C4-2B (cell line): ENCODE measurements around the gene FHOD1.

Experiments used
- H3K27ac ChIP-seq: fragments of 450-650 bp; 2 replicates; pipeline ENCODE4 v1.5.1; 2017
- ZFX ChIP-seq: fragments of 450-650 bp; IDR thresholded peaks from 2 replicates; pipeline ENCODE4 v1.6.1; 2017
- TF ChIP-seq, protein P1 (sequence below): fragments of 450-650 bp; conservative IDR thresholded peaks from 2 replicates; pipeline ENCODE4 v1.5.1; 2017; ENCODE audit warnings: mild to moderate bottlenecking

Gene FHOD1

DNA sequence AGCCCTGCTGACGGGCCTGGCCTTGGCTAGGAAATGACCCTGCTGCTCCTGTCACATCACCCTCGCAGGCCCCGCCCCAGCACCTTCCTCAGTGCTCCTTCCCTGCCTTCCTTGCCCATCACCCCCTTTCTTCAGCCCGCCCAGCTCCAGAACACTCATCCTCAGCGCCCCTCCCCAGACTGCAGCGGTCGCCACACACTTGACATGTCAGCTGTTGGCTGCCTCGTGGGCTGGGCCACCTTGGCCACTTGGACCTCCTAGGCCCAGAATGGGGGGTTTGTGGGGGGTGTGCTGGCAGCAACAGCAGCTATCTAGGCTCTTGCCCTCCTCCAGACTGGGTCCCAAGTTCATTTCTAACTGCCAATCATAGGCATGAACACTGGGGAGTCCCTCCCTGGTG is 37.7 kb downstream of the FHOD1 start:
- H3K27ac ChIP-seq: no peak overlapping the region
- TF ChIP-seq, protein P1, sequence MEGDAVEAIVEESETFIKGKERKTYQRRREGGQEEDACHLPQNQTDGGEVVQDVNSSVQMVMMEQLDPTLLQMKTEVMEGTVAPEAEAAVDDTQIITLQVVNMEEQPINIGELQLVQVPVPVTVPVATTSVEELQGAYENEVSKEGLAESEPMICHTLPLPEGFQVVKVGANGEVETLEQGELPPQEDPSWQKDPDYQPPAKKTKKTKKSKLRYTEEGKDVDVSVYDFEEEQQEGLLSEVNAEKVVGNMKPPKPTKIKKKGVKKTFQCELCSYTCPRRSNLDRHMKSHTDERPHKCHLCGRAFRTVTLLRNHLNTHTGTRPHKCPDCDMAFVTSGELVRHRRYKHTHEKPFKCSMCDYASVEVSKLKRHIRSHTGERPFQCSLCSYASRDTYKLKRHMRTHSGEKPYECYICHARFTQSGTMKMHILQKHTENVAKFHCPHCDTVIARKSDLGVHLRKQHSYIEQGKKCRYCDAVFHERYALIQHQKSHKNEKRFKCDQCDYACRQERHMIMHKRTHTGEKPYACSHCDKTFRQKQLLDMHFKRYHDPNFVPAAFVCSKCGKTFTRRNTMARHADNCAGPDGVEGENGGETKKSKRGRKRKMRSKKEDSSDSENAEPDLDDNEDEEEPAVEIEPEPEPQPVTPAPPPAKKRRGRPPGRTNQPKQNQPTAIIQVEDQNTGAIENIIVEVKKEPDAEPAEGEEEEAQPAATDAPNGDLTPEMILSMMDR: no peak
- no peak for TF ChIP-seq ZFX

DNA sequence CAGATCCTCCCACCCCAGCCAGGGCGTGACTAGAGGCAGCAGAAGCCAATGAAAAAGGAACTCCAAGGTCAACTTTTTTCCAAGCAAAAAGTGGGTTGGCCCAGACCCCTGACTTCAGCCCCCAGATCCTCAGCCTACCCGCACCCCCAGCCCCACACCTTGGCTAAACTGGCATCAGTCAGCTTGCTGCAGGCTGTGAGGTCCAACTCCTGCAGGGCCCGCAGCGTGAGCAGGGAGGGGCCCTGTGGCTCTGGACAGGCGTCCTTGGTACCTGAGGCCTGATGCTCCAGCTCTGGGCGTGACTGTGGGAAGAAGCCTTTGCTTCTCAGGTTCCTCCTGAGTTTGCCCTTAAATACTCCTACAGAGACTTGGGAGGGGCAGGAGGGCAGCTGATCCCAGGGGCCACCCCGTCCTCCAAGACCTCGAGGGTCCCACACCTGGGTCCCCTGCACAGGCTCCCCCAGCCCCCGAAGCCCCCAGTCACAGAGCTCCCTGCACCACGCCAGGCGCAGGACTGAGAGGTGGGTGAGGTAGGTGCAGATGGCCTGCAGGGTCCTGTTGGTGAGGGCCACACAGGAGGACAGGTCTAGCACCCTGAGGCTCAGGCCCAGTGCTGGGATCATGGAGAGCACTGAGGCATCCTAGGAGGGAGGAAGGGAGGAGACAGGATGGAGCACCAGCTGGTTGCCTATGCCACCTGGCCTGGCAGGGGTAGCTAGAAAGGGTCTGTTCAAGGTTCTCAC is 39.0 kb downstream of the FHOD1 start:
- no peak for TF ChIP-seq ZFX
- TF ChIP-seq, protein P1: no peak
- H3K27ac ChIP-seq: peak overlapping the region; percentile 34

DNA sequence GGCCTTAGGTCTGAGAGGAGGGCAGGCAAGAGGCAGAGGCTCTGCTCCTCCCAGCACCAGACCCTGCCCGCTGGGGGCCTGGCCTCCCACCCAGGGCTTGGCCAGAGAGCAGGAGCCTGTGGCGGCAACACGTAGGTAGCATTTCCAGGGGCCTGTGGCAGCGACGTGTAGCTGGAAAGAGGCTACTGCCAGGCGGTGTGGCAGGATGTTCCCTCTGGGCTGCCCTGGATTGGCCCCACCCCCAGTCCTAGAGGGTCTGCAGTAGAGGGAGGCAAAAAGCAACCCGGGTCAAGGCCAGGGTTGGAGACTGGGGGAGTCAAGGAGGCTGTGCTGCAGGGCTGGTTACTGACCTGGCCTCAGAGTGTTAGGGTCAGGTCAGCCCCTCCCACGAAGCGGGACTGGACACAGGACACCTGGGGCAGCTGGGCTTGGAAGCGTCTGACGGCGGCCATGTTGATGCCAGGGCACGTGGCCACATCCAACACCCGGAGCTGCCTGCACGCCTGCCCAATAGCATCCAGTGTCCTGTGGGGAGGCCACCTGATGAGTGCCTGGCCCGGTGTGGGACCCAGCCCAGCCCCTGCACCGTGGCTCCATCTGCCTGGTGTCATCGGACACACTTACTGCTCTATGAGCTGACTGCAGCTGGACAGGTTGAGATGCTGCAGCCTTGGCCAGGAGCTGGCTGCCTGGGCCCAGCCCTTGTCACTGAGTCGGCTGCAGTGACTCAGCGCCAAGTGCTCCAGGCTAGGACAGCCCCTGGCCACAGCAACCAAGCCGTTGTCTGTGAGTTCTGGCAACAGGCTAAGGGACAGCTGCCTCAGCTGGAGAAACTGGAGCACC is 39.8 kb downstream of the FHOD1 start:
- no peak for TF ChIP-seq ZFX
- TF ChIP-seq, protein P1: no peak
- peak overlapping the region; percentile 34 for H3K27ac ChIP-seq

GRCh38 chr16:67206838-67207248 is 40.4 kb downstream of the FHOD1 start:
- peak overlapping the region; percentile 34 for H3K27ac ChIP-seq
- TF ChIP-seq, protein P1: no peak
- TF ChIP-seq ZFX: no peak

- TF ChIP-seq ZFX: no peak
- TF ChIP-seq, protein P1: no peak
- peak overlapping the region; percentile 34; the same call in 1 of the 2 replicates for H3K27ac ChIP-seq
These were observed 41.0 kb downstream of the FHOD1 start for GRCh38 chr16:67206129-67206837.

- H3K27ac ChIP-seq: no peak overlapping the region
- TF ChIP-seq ZFX: no peak
- TF ChIP-seq, protein P1: no peak
These were observed 43.2 kb downstream of the FHOD1 start for GRCh38 chr16:67204076-67204475.
